IMR-90 (cell line): ENCODE results near the gene MNT. TPM values are rescaled to one million over a fixed set of nuclear protein-coding genes. Genes with fewer than 3 reads are reported as not detected.

Experiments
- ATAC-seq: fragments of 200-7000 bp; cut with Tn5 transposase; 2 replicates; pipeline ENCODE4 v1.9.1; 2020; ENCODE audit warnings: low read depth, mild to moderate bottlenecking, moderate library complexity
- BruUV-seq: library from RNA; stranded (reverse); fragments of 400-500 nt; replicated peaks from 2 replicates; lab custom pipeline; 2021; lab: Mats Ljungman, UMichigan
- CTCF ChIA-PET: fragments of 300-600 bp; formaldehyde crosslinking; extraction: SDS; loops from one replicate; lab custom pipeline; 2021; ENCODE audit warnings: antibody characterized with exemption; lab: Yijun Ruan, JAX
- POLR2A ChIA-PET: fragments of 300-600 bp; sonication (Branson Sonifier 250); formaldehyde crosslinking; loops from one replicate; lab custom pipeline; 2022; ENCODE audit warnings: antibody characterized with exemption; ENCODE audit not compliant: unreplicated experiment; lab: Charles Lee
- DNase-seq: peaks from one replicate; pipeline ENCODE4 v3.0.0; 2013
- H2AFZ ChIP-seq: replicated peaks from 2 replicates; pipeline ENCODE3; 2013; ENCODE audit warnings: low read length, mild to moderate bottlenecking; ENCODE audit not compliant: poor library complexity
- H2AK5ac ChIP-seq: 2 replicates; pipeline ENCODE4 v1.6.1; 2013; ENCODE audit warnings: low read depth, low read length, inconsistent platforms
- H2AK9ac ChIP-seq: replicated peaks from 2 replicates; pipeline ENCODE3; 2013; ENCODE audit warnings: mild to moderate bottlenecking, low read depth, low read length, moderate library complexity; ENCODE audit not compliant: poor library complexity
- H2BK120ac ChIP-seq: 2 replicates; pipeline ENCODE4 v1.6.1; 2013; ENCODE audit warnings: low read depth, low read length, inconsistent platforms
- H2BK15ac ChIP-seq: 3 replicates; pipeline ENCODE4 v1.6.1; 2013; ENCODE audit warnings: low read depth, low read length, inconsistent platforms
- H2BK20ac ChIP-seq: 2 replicates; pipeline ENCODE4 v1.6.1; 2013; ENCODE audit warnings: low read depth, mild to moderate bottlenecking, inconsistent platforms, low read length, moderate library complexity
- H2BK5ac ChIP-seq: 2 replicates; pipeline ENCODE4 v1.6.1; 2013; ENCODE audit warnings: mild to moderate bottlenecking, low read depth, low read length, inconsistent platforms; ENCODE audit not compliant: poor library complexity, severe bottlenecking
- H3K14ac ChIP-seq: replicated peaks from 2 replicates; pipeline ENCODE4 v1.6.1; 2013; ENCODE audit warnings: low read depth, low read length, inconsistent platforms
- H3K18ac ChIP-seq: 2 replicates; pipeline ENCODE4 v1.6.1; 2013; ENCODE audit warnings: low read depth, low read length, control low read depth
- H3K23ac ChIP-seq: 2 replicates; pipeline ENCODE4 v1.6.1; 2013; ENCODE audit warnings: low read depth, low read length, inconsistent platforms
- H3K27ac ChIP-seq: 2 replicates; pipeline ENCODE4 v1.5.1; 2013; ENCODE audit warnings: mild to moderate bottlenecking, control low read depth, low read length; ENCODE audit not compliant: insufficient read depth
- H3K27me3 ChIP-seq: 2 replicates; pipeline ENCODE4 v1.6.1; 2013; ENCODE audit warnings: low read length; ENCODE audit not compliant: control insufficient read depth, insufficient read depth
- H3K36me3 ChIP-seq: 2 replicates; pipeline ENCODE4 v1.6.1; 2013; ENCODE audit warnings: low read length, mixed read lengths; ENCODE audit not compliant: control insufficient read depth, insufficient read depth
- H3K4ac ChIP-seq: 2 replicates; pipeline ENCODE4 v1.6.1; 2013; ENCODE audit warnings: low read depth, low read length, inconsistent platforms
- H3K4me1 ChIP-seq: 2 replicates; pipeline ENCODE4 v1.6.1; 2013; ENCODE audit warnings: low read length, mixed read lengths; ENCODE audit not compliant: control insufficient read depth, insufficient read depth
- H3K4me2 ChIP-seq: 2 replicates; pipeline ENCODE4 v1.6.1; 2013; ENCODE audit warnings: low read depth, mild to moderate bottlenecking, control low read depth, low read length, moderate library complexity
- H3K4me3 ChIP-seq: 2 replicates; pipeline ENCODE4 v1.5.1; 2013; ENCODE audit warnings: low read depth, mild to moderate bottlenecking, control low read depth, low read length, moderate library complexity; ENCODE audit not compliant: insufficient read depth
- H3K56ac ChIP-seq: 2 replicates; pipeline ENCODE4 v1.6.1; 2013; ENCODE audit warnings: low read length, inconsistent platforms; ENCODE audit not compliant: insufficient read depth; ENCODE audit errors: extremely low read depth
- H3K79me1 ChIP-seq, 2 experiments: 2 replicates each; pipeline ENCODE4 v1.6.1; 2013; ENCODE audit warnings: low read length in 2 of 2, inconsistent platforms in 1 of 2, low read depth in 1 of 2
- H3K9ac ChIP-seq: 2 replicates; pipeline ENCODE4 v1.6.1; 2013; ENCODE audit warnings: low read depth, low read length, control low read depth
- H3K9me1 ChIP-seq: 2 replicates; pipeline ENCODE4 v1.6.1; 2013; ENCODE audit warnings: low read length, inconsistent platforms; ENCODE audit not compliant: insufficient read depth
- H3K9me3 ChIP-seq: 2 replicates; pipeline ENCODE4 v1.6.1; 2013; ENCODE audit warnings: low read length; ENCODE audit not compliant: control insufficient read depth, insufficient read depth
- H4K20me1 ChIP-seq: 2 replicates; pipeline ENCODE4 v1.6.1; 2013; ENCODE audit warnings: low read length, inconsistent platforms; ENCODE audit not compliant: insufficient read depth
- H4K5ac ChIP-seq: 2 replicates; pipeline ENCODE4 v1.6.1; 2013; ENCODE audit warnings: mild to moderate bottlenecking, low read depth, low read length, control low read depth
- H4K8ac ChIP-seq, 2 experiments: 2 replicates each; pipeline ENCODE4 v1.6.1; 2013; ENCODE audit warnings: low read depth in 2 of 2, low read length in 2 of 2, control low read depth in 1 of 2, inconsistent platforms in 1 of 2
- H4K91ac ChIP-seq: 2 replicates; pipeline ENCODE4 v1.6.1; 2013; ENCODE audit warnings: low read depth, low read length, inconsistent platforms; ENCODE audit not compliant: insufficient read depth
- BHLHE40 ChIP-seq: fragments of 150-350 bp; IDR thresholded peaks from 2 replicates; pipeline ENCODE4 v1.6.1; 2016; ENCODE audit warnings: mild to moderate bottlenecking, low read depth, low read length
- CEBPB ChIP-seq: IDR thresholded peaks from 2 replicates; pipeline ENCODE4 v1.6.1; 2012; ENCODE audit warnings: low read depth, low read length, improper control_type of control experiment
- CHD1 ChIP-seq: IDR thresholded peaks from 2 replicates; pipeline ENCODE4 v1.6.1; 2012; ENCODE audit warnings: low read depth, low read length, improper control_type of control experiment
- CTCF ChIP-seq: conservative IDR thresholded peaks from 2 replicates; pipeline ENCODE4 v1.5.1; 2012; ENCODE audit warnings: mild to moderate bottlenecking, low read depth, low read length, improper control_type of control experiment
- MAFK ChIP-seq: IDR thresholded peaks from 2 replicates; pipeline ENCODE4 v1.6.1; 2012; ENCODE audit warnings: low read depth, low read length, improper control_type of control experiment
- MAZ ChIP-seq: IDR thresholded peaks from 2 replicates; pipeline ENCODE4 v1.6.1; 2012; ENCODE audit warnings: low read depth, mild to moderate bottlenecking, low read length, improper control_type of control experiment, moderate library complexity, borderline replicate concordance
- MXI1 ChIP-seq: IDR thresholded peaks from 2 replicates; pipeline ENCODE4 v1.6.1; 2012; ENCODE audit warnings: low read depth, mild to moderate bottlenecking, low read length, moderate library complexity, borderline replicate concordance
- NFE2L2 ChIP-seq: fragments of 150-350 bp; IDR thresholded peaks from 2 replicates; pipeline ENCODE4 v1.6.1; 2016; ENCODE audit warnings: low read depth, mild to moderate bottlenecking, low read length
- POLR2A ChIP-seq: IDR thresholded peaks from 2 replicates; pipeline ENCODE4 v1.6.1; 2012; ENCODE audit warnings: mild to moderate bottlenecking, low read depth, low read length
- RAD21 ChIP-seq: IDR thresholded peaks from 2 replicates; pipeline ENCODE4 v1.6.1; 2012; ENCODE audit warnings: low read length, improper control_type of control experiment
- RCOR1 ChIP-seq: IDR thresholded peaks from 2 replicates; pipeline ENCODE4 v1.6.1; 2012; ENCODE audit warnings: mild to moderate bottlenecking, low read length, improper control_type of control experiment; ENCODE audit not compliant: insufficient replicate concordance
- RFX5 ChIP-seq: IDR thresholded peaks from 2 replicates; pipeline ENCODE4 v1.8.0; 2012; ENCODE audit warnings: low read depth, mild to moderate bottlenecking, low read length, moderate library complexity
- SMC3 ChIP-seq: fragments of 150-350 bp; IDR thresholded peaks from 2 replicates; pipeline ENCODE4 v1.6.1; 2016; ENCODE audit warnings: low read depth, mild to moderate bottlenecking, antibody characterized with exemption, low read length, moderate library complexity
- WGBS, 2 experiments: methylation state at CpG; one replicate each; pipeline versions ENCODE4 v1.1.5 to v1.1.7; 2013; ENCODE audit warnings: missing lambda C conversion rate in 2 of 2; ENCODE audit not compliant: insufficient read length in 1 of 2; ENCODE audit errors: extremely low coverage in 2 of 2; 5-methylcytosine and 5-hydroxymethylcytosine counted together
- dilution Hi-C: fragments of 300-500 bp; cut with HindIII; formaldehyde crosslinking; loops from one replicate; pipeline ENCODE4 v1.14.3; 2018; ENCODE audit warnings: low sequenced_read_pairs; ENCODE audit not compliant: unreplicated experiment
- in situ Hi-C: fragments of 300-500 bp; cut with MboI; formaldehyde crosslinking; loops from 3 replicates; pipeline ENCODE4 v1.14.3; 2019; ENCODE audit warnings: low sequenced_read_pairs, inconsistent platforms, mixed read lengths
- intact Hi-C: fragments of 100-400 bp; cut with micrococcal nuclease; formaldehyde crosslinking; loops from 2 replicates; pipeline ENCODE4 v1.10.0; 2022
- polyA plus RNA-seq, 3 experiments: library from polyadenylated mRNA; depleted of rRNA; stranded (reverse); fragments of >200 nt; gene quantifications; 2 replicates each; pipeline ENCODE4 v1.2.3, GENCODE V29; 2012; ENCODE audit warnings: low replicate concordance in 1 of 3
- total RNA-seq: library from RNA; depleted of rRNA; stranded (reverse); fragments of >200 nt; gene quantifications from 2 replicates; pipeline ENCODE4 v1.2.3, GENCODE V29; 2012
- TF ChIP-seq, protein P1 (sequence below): fragments of 150-350 bp; IDR thresholded peaks from 2 replicates; pipeline ENCODE4 v1.6.1; 2017; ENCODE audit warnings: mild to moderate bottlenecking, antibody characterized with exemption, low read length, low read depth

The MNT gene
- total and polyA plus RNA-seq, 2 of the 4 experiments (the other 2 are of a cell fraction): 1.4 to 8.3 TPM

- Histone ChIP-seq H4K8ac (0 out of 4 replicates have a peak overlapping the region, but pooled peaks of 1 of the 2 experiments have one; percentile 34), H2AFZ (no peak overlapping the region), H4K91ac (no peak overlapping the region), H3K4me1 (peaks cover 2% of the 10 kb centered on the region; the same call in 1 of the 2 replicates), H3K36me3 (peaks cover 38% of the 10 kb centered on the region), H3K23ac (no peak overlapping the region), H2BK20ac (no peak overlapping the region), H3K27ac (no peak overlapping the region), H2BK15ac (no peak overlapping the region), H4K20me1 (peaks cover 19% of the 10 kb centered on the region), H3K9me1 (no peaks in the 10 kb centered on the region; the same call in 1 of the 2 replicates), H3K79me1 (peaks cover 9 to 26% of the 10 kb centered on the region in 2 experiments), H3K4me2 (no peak overlapping the region), H3K9me3 (no peaks in the 10 kb centered on the region), H3K18ac (no peak overlapping the region), H3K9ac (no peak overlapping the region), H2BK120ac (no peak overlapping the region), H4K5ac (no peak overlapping the region), H3K14ac (no peak overlapping the region), H2AK5ac (no peak overlapping the region), H3K27me3 (no peaks in the 10 kb centered on the region), H2BK5ac (no peak overlapping the region), H2AK9ac (no peak overlapping the region), H3K56ac (no peak overlapping the region), H3K4ac (no peak overlapping the region), H3K4me3 (no peak overlapping the region)
- ATAC-seq: no peak
- WGBS, 2 experiments: 74% methylated on average over 2 of the region's 18 CpGs; no CpG with 5 or more reads in 1 of the 2 experiments
- BruUV-seq: no TSS peak
- CTCF ChIA-PET: no interaction called here
- dilution Hi-C loops: no loop called here
- intact Hi-C loops: no loop called here
- no peak for DNase-seq
- POLR2A ChIA-PET: interaction anchor here (0.6 kb wide), 1 partner anchor 26 kb away, joined by 4 read pairs; no protein-coding TSS in a partner anchor
- in situ Hi-C loops: no loop called here
- TF ChIP-seq MAZ (no peak), CEBPB (no peak), CHD1 (no peak), CTCF (no peak), MXI1 (no peak), BHLHE40 (no peak), SMC3 (no peak), NFE2L2 (no peak), RCOR1 (no peak), POLR2A (no peak), RAD21 (no peak), RFX5 (no peak), MAFK (no peak)
- TF ChIP-seq, protein P1, sequence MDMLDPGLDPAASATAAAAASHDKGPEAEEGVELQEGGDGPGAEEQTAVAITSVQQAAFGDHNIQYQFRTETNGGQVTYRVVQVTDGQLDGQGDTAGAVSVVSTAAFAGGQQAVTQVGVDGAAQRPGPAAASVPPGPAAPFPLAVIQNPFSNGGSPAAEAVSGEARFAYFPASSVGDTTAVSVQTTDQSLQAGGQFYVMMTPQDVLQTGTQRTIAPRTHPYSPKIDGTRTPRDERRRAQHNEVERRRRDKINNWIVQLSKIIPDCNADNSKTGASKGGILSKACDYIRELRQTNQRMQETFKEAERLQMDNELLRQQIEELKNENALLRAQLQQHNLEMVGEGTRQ: no peak
Measured at GRCh38 chr17:2385240-2386210, 15.3 kb downstream of the MNT start.
